Measurements from ENCODE around the gene LETMD1.
"Not testable (repeated sequence)": the region's sequence is repeated elsewhere in the genome, so short reads cannot be mapped to it uniquely, and the experiment has no call there.

The LETMD1 gene

DNA sequence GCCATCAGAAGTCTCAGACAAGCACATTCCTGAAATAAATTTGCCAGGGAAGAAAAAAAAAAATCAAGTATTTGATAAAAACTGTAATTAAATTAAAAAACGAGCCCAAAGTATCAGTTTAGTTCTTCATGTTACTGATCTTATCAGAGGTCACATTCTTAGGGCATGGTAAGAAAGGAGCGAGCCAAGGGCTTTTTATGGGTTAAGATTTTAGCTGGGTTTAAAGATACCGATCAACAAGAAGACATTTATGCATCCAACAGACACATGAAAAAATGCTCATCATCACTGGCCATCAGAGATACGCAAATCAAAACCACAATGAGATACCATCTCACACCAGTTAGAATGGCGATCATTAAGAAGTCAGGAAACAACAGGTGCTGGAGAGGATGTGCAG lies 30.2 kb downstream of the LETMD1 start:
- not testable (repeated sequence) for DNase-seq

DNA sequence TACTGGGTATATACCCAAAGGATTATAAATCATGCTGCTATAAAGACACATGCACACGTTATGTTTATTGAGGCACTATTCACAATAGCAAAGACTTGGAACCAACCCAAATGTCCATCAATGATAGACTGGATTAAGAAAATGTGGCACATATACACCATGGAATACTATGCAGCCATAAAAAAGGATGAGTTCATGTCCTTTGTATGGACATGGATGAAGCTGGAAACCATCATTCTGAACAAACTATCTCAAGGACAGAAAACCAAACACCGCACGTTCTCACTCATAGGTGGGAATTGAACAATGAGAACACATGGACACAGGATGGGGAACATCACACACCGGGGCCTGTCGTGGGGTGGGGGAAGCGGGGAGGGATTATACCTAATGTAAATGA lies 30.7 kb downstream of the LETMD1 start:
- DNase-seq = not testable (repeated sequence)

DNA sequence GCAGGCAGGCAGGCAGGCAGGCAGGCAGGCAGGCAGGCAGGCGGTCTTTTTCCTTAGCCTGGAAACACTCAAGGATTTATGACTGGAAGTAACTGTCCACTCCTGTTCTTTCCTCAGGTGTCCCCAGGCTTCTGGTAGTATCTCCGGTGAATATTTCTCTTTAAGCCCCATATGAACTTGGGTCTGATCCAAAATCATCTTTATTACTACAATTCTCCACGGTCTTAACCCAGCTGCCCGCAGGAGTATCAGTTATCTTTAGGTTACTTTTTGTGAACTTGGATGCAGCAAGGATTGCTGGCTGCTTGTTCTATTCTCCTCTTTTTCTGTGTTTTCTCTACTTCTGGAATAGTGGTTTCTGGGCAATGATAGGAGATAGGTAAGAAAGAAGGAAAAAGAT lies 32.0 kb downstream of the LETMD1 start:
- DNase-seq = no peak

DNA sequence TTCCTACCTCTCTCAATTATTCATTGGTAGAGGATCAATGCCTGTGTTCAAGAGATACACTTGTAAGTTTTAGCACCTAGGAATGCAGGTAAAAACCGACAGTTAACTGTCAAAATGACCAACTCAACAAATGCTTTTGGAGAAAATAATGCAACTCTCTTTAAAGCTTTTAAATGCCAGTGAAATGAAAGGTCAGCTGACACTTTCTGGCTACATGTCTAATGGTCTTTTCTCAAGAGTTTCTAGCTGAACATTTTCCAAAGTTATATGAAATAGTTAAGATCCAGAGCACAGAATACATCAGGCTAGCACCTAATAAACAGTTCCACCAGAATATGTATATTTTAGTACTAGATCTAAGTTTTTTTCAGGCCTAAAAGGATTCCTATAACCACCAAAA lies 33.3 kb downstream of the LETMD1 start:
- DNase-seq = no peak

DNA sequence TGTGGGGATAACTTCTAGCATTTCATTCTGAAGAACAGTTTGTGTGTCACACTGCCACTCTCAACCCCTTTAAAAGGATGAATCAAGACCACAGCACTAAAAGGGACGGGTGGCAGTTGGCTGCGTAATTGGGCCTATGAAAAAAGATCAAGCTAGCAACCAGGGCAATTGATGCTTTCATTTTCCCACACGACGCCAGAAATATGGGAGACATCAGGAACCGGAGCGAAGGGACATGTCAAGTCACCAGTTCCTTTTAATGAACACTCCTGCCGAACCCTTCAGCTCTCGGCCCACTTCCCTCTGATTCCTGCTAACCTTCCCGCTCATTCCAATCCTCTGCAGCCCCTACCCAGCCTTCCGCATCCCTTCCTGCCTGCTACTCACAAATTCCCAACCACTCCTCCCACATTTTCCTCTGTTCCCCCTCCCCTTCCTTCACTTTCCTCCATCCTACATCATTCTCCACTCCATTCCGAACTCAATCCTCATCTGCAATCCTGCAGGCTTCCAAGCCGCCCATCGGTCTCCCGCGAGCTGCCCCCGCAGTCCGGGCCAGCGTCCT lies 34.5 kb downstream of the LETMD1 start:
- no peak for DNase-seq

DNA sequence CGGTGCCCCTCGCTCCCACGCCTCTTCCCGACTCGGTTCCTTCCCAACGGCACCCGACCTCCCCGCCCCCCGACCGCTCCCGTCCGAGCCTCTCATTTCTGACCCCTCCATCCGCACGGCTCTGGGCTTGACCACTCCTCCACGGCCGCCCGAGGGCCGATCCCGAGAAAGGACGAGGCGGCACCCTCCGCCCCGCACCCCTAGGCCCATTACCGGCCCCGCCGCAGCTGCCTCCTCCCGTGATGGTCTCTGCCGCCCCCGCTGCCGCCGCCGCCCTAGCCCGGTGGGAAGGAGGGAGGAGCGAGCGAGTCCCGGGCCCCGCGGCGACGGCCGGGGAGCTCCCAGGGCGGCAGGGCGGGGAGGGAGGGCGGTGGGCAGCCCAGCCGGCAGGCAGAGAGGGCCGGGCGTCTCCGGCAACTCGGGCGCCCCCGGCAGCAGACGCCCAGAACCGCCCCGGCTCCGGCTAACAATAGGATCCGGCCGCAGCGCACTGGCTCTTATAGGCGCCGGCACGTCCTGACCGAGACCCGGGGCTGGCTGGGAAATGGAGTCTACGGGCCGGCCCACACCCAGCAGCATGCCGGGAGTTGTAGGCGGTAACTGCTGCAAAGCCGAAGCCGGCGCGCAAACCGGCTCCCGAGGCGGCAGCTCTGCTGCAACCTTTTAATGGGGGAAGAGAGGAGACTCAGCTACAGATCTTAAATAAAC lies 35.2 kb downstream of the LETMD1 start, which contains the start of gene CSRNP2:
CSRNP2 (minus strand) TSS at position 471 of the 708 bp plus-strand sequence. CDS start 7,035 bp downstream, outside the sequence.
- peak; percentile 86 for DNase-seq

DNA sequence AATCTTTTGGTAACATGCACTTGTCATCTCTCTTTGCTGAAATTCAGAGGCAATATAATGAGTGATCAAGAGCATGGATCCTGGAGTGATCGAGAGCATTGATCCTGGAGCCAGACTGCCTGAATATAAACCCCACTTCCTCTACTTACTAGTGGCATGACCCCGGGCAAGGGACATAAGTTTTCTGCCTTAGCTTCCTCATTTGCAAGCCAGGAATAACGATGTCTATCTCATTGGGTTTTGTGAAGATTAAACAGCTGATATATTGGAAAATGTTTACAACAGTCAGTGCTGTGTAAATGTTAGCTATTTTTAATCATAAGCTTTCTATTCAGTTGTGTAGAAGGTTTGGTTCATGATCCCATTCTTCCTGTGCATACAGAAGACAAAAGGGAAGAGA lies 37.6 kb downstream of the LETMD1 start:
- no peak for DNase-seq

DNA sequence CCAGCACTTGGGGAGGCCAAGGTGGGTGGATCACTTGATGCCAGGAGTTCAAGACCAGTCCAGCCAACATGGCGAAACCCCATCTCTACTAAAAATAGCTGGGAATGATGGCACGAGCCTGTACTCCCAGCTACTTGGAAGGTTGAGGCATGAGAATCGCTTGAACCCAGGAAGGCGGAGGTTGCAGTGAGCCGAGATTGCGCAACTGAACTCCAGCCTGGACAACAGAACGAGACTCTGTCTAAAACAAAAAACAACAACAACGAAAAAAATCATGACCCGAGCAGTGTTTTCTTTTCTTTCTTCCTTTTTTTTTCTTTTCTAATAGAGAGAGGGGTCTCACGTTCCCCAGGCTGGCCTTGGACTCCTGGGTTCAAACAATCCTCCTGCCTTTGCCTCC lies 38.8 kb downstream of the LETMD1 start:
- DNase-seq = no peak

DNA sequence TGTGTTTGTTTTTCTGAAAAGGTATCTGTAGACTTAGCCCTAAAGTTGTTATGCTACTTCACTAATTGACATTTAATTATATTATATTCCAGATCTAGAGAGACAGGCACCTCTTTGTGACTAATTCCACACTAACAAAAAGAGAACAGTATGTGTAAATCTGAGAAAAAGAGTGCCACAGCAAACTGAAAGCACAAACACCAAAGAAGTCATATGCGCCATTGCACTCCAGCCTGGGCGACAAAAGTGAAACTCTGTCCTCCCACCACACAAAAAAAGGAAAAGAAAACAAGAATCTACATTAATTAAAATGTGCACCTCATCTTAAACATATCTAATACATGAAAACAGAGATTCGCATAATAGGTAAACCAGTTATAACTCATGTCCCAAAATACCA lies 39.7 kb downstream of the LETMD1 start:
- DNase-seq = no peak

DNA sequence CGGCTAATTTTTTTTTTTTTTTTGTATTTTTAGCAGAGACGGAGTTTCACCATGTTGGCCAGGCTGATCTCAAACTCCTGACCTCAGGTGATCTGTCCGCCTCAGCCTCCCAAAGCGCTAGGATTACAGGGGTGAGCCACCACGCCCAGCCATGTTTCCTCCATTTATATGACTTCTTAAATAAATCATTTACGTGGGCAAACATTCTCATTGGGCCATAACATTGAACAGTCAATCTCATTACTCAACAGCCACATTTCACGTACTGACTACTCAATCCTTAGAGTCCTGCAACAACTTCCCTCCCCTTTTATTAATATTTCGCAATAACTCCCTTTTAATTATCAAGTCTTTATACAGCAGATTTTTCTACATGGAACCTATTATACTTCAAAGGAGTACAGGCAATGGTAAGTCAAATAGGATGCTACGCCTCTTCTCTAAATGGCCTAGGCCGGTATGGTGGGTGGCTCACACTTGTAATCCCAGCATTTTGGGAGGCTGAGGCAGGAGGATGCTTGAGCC lies 42.6 kb downstream of the LETMD1 start:
- DNase-seq = no peak

DNA sequence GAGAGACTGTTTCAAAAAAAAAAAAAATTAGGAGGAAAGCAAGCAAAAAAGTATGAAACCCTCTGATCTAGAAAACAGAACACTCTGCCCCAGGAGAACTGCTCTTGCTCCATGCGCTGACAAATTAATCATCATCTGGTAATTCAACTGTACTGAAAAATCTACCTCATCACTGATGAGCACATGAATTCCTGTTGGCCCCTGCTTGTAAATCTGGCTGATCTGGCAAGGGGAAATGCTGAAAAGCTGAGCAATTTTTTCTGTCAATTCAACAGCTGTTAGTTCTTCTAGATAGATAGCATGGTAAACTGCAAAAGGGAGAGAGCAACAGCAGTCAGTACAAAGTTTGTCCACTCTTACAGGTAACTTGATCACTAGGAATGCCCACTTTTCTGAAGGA lies 50.5 kb downstream of the LETMD1 start:
- DNase-seq = no peak

DNA sequence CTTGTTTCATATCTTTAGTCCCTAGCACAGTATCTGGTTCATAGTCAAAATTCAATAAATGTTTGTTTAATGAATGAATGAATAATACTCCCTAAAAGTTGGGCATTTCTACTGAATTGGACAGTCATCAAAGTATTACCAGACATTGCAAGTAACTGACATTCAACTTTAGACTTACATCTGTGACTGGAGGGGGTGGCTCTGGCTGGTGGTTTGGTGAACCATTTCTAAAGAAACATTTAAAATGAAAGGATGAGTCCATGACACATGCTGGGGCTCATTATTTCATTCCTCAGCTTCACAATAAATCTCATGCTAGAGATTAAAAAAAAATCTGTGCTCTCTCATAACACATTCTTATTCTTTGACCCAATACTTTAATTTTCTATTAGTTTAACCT lies 55.9 kb downstream of the LETMD1 start:
- DNase-seq = no peak

DNA sequence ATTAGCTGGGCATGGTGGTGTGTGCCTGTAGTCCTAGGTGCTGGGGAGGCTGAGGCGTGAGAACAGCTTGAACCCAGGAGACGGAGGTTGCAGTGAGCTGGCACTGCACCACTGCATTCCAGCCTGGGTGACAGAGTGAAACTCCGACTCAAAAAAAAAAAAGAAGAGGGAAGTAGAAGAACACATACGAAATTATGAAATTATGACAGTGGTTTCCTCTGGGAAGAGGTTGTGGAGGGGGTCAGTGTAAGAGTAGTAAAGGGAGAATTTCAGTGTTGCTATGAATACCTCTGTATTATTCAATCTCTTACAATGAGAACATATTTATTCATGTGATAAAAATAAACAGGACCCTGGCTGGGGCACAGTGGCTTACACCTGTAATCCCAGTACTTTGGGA lies 60.0 kb downstream of the LETMD1 start:
- DNase-seq = no peak
